T-cell (primary cell): ENCODE measurements around the gene TSR2. TPM values are rescaled to one million over a fixed set of nuclear protein-coding genes. Genes with fewer than 3 reads are reported as not detected.

Experiments
- ATAC-seq, 4 experiments: fragments of 200-7000 bp in 3 of 4; fragments of 150-1000 bp in 1 of 4; cut with Tn5 transposase; replicated peaks in 1 of 4; 1 replicate in 3 of 4; 2 replicates in 1 of 4; pipeline ENCODE4 v1.10.0; 2021; ENCODE audit warnings: moderate library complexity in 3 of 4, mild to moderate bottlenecking in 2 of 4, moderate number of reproducible peaks in 1 of 4
- CTCF ChIA-PET, 2 donors: fragments of 300-600 bp; sonication (Branson Sonifier 250); formaldehyde crosslinking; loops; one replicate each; lab custom pipeline; 2022; ENCODE audit warnings: antibody characterized with exemption in 2 of 2; lab: Charles Lee
- POLR2A ChIA-PET, 2 donors: fragments of 300-600 bp; sonication (Branson Sonifier 250); formaldehyde crosslinking; loops; one replicate each; lab custom pipeline; 2022; ENCODE audit warnings: antibody characterized with exemption in 2 of 2; lab: Charles Lee
- DNase-seq, 35 experiments: peaks; one replicate each; pipeline versions ENCODE4 v3.0.0 to v3.0.0-alpha.2; 2013 to 2023
- H3K27ac ChIP-seq: one replicate; pipeline ENCODE4 v1.5.1; 2013; ENCODE audit warnings: low read length
- H3K27me3 ChIP-seq, 2 experiments: replicated peaks in 1 of 2; 1 replicate in 1 of 2; 2 replicates in 1 of 2; pipeline versions ENCODE4 v1.6.1 to v1.7.0; 2013; ENCODE audit warnings: low read length in 1 of 2, mixed read lengths in 1 of 2; ENCODE audit not compliant: control insufficient read depth in 2 of 2, insufficient read depth in 2 of 2; ENCODE audit errors: extremely low read depth in 1 of 2
- H3K36me3 ChIP-seq, 2 donors: 1 replicate in 1 of 2; 2 replicates in 1 of 2; pipeline versions ENCODE4 v1.6.1 to v1.7.0; 2013; ENCODE audit warnings: low read length in 1 of 2; ENCODE audit not compliant: control insufficient read depth in 2 of 2, insufficient read depth in 1 of 2; ENCODE audit errors: extremely low read depth in 1 of 2
- H3K4me1 ChIP-seq, 2 experiments: 1 replicate in 1 of 2; 2 replicates in 1 of 2; pipeline versions ENCODE4 v1.6.1 to v1.7.0; 2013; ENCODE audit warnings: low read length in 2 of 2, mixed read lengths in 1 of 2; ENCODE audit not compliant: insufficient read depth in 2 of 2, control insufficient read depth in 1 of 2; ENCODE audit errors: extremely low read depth in 1 of 2
- H3K4me3 ChIP-seq, 2 donors: 1 replicate in 1 of 2; 2 replicates in 1 of 2; pipeline versions ENCODE4 v1.5.1 to v1.7.0; 2013; ENCODE audit warnings: mild to moderate bottlenecking in 2 of 2, low read length in 1 of 2, moderate library complexity in 1 of 2; ENCODE audit not compliant: control insufficient read depth in 1 of 2; ENCODE audit errors: extremely low read depth in 1 of 2
- H3K9me3 ChIP-seq: 2 replicates; pipeline ENCODE4 v1.7.0; 2013
- H3K27ac Mint-ChIP-seq, 2 donors: one replicate each; pipeline ENCODE4 v1.8.0; 2020 to 2021; ENCODE audit warnings: mild to moderate bottlenecking in 2 of 2, mixed read lengths in 2 of 2
- H3K27me3 Mint-ChIP-seq, 2 donors: one replicate each; pipeline ENCODE4 v1.8.0; 2021 to 2022; ENCODE audit warnings: mixed read lengths in 2 of 2
- H3K36me3 Mint-ChIP-seq: one replicate; pipeline ENCODE4 v1.8.0; 2021; ENCODE audit warnings: mixed read lengths
- H3K4me1 Mint-ChIP-seq, 3 donors: one replicate each; pipeline ENCODE4 v1.8.0; 2020 to 2022; ENCODE audit warnings: mixed read lengths in 3 of 3, mild to moderate bottlenecking in 1 of 3
- H3K4me3 Mint-ChIP-seq, 3 donors: one replicate each; pipeline ENCODE4 v1.8.0; 2020 to 2022; ENCODE audit warnings: mild to moderate bottlenecking in 3 of 3, mixed read lengths in 3 of 3, moderate library complexity in 3 of 3
- H3K9me3 Mint-ChIP-seq, 3 donors: one replicate each; pipeline ENCODE4 v1.8.0; 2020 to 2022; ENCODE audit warnings: mixed read lengths in 3 of 3
- WGBS: methylation state at CpG from one replicate; pipeline ENCODE4 v1.1.5; 2013; ENCODE audit warnings: missing lambda C conversion rate; ENCODE audit not compliant: insufficient coverage; 5-methylcytosine and 5-hydroxymethylcytosine counted together
- total RNA-seq, 35 experiments: library from RNA in 6 of 35; stranded (reverse) in 6 of 35; fragments of 120-200 nt in 1 of 35; gene quantifications; one replicate each; pipeline versions ENCODE4 v1.2.1 to v1.2.4 and lab custom pipeline; 2013 to 2026

Gene TSR2
- total RNA-seq, 5 donors from 2014 or later (not counting 1 experiment from before 2014, with no cell fraction given) = 39.5 to 42.3 (median 39.7) TPM

DNA sequence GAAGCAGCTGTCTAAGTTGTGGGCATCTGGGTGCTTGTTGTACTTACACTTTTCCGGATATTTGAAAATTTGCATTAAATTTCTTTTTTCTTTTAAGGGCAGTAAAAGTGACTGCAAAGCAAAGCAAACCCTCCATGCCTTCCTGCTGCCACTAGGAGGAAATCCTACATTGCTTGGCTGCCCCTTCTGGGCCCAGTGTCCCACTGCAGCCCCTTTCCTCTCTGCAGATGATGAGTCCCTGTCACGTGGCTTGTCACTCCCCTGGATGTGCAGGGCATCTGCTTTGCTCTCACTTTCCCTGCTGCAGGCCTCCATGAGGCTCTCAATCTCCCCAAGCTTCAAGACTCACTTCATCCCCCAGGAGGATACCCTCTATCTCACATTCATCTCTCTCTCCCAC lies 12.7 kb downstream of the TSR2 start:
- no peaks in the 10 kb centered on the region for H3K27me3 ChIP-seq
- no peaks in the 10 kb centered on the region for H3K4me1 ChIP-seq
- H3K27ac Mint-ChIP-seq = no peak overlapping the region
- H3K36me3 ChIP-seq = no peaks in the 10 kb centered on the region
- no peaks in the 10 kb centered on the region for H3K36me3 Mint-ChIP-seq
- H3K4me3 ChIP-seq = no peak overlapping the region
- no peak overlapping the region for H3K4me3 Mint-ChIP-seq
- no peaks in the 10 kb centered on the region for H3K27me3 Mint-ChIP-seq
- no CpG with 5 or more reads among the region's 2 CpGs for WGBS
- no peak overlapping the region for H3K27ac ChIP-seq
- POLR2A ChIA-PET = no interaction called here
- DNase-seq = no peak
- H3K9me3 Mint-ChIP-seq = no peaks in the 10 kb centered on the region
- no peaks in the 10 kb centered on the region for H3K9me3 ChIP-seq
- ATAC-seq = no peak
- no peaks in the 10 kb centered on the region for H3K4me1 Mint-ChIP-seq
- CTCF ChIA-PET = no interaction called here

DNA sequence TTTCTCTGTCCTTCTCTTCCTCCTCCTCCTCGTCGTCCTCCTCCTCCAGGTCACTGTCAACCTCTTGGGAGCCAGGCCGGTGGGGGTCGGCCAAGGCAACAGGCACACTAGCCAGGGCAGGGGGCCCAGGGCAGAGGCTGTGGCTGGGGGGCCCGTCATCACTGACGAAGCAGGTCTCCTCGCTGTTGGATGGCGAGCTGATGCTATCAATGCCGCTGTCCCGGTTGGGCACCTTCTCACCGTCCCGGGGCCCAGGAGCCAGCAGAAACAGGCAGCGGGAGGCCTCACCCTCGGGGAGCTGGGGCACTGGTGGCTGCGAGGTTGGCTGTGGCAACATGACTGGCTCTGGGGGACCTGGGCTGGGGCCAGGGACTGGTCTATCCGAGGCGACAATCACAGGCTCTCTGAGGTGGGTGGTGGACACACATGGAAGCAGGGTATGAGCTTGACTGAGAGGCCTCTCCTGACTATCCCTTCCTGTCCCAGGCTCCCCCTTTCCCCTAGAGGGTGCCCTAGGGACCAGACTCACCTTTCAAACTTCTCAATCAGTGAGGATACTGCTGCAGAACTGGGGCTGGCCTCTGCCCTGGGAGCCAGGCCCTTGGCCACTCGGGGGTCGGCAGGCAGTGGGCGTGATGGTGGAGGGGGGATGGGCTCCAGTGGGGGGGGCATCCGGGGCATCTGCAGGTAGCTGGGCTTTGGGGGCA lies 30.0 kb downstream of the TSR2 start:
- DNase-seq (no peak), ATAC-seq (no peak)
- Histone ChIP-seq H3K4me1 (no peaks in the 10 kb centered on the region), H3K36me3 (no peaks in the 10 kb centered on the region), H3K4me3 (no peak overlapping the region), H3K27me3 (no peaks in the 10 kb centered on the region), H3K27ac (no peak overlapping the region), H3K9me3 (no peaks in the 10 kb centered on the region)
- CTCF ChIA-PET = no interaction called here
- Mint-ChIP-seq H3K4me3 (no peak overlapping the region), H3K36me3 (no peaks in the 10 kb centered on the region), H3K27ac (no peak overlapping the region), H3K4me1 (no peaks in the 10 kb centered on the region), H3K27me3 (peaks cover 0 to 7% of the 10 kb centered on the region in 2 donors), H3K9me3 (no peaks in the 10 kb centered on the region)
- POLR2A ChIA-PET = no interaction called here
- WGBS = 89% methylated on average over 10 of the region's 21 CpGs

GRCh38 chrX:54473993-54474859 lies 34.0 kb downstream of the TSR2 start:
- H3K36me3 ChIP-seq = no peaks in the 10 kb centered on the region
- H3K4me1 ChIP-seq = no peaks in the 10 kb centered on the region
- WGBS = 100% methylated on average over 1 of the region's 10 CpGs
- Mint-ChIP-seq H3K27me3 (peaks cover 0 to 3% of the 10 kb centered on the region in 2 donors), H3K4me3 (no peak overlapping the region), H3K4me1 (no peaks in the 10 kb centered on the region), H3K9me3 (no peaks in the 10 kb centered on the region), H3K27ac (no peak overlapping the region), H3K36me3 (no peaks in the 10 kb centered on the region)
- ChIA-PET CTCF (no interaction called here), POLR2A (no interaction called here)
- DNase-seq (no peak), ATAC-seq (no peak)
- no peak overlapping the region for H3K27ac ChIP-seq
- H3K4me3 ChIP-seq = no peak overlapping the region
- no peaks in the 10 kb centered on the region for H3K9me3 ChIP-seq
- no peaks in the 10 kb centered on the region for H3K27me3 ChIP-seq

GRCh38 chrX:54479136-54480111 lies 39.2 kb downstream of the TSR2 start:
- Histone ChIP-seq H3K36me3 (no peaks in the 10 kb centered on the region), H3K27me3 (peaks cover 0 to 3% of the 10 kb centered on the region in 2 experiments), H3K27ac (no peak overlapping the region), H3K4me3 (no peak overlapping the region), H3K9me3 (no peaks in the 10 kb centered on the region), H3K4me1 (no peaks in the 10 kb centered on the region)
- ChIA-PET POLR2A (no interaction called here), CTCF (interaction anchor here in 1 of 2 donors (0.5 kb wide), 1 partner anchor 511 kb away, joined by 3 read pairs; no protein-coding TSS in a partner anchor)
- no peak for DNase-seq
- no peak for ATAC-seq
- Mint-ChIP-seq H3K27me3 (peaks cover 0 to 15% of the 10 kb centered on the region in 2 donors), H3K27ac (no peak overlapping the region), H3K36me3 (no peaks in the 10 kb centered on the region), H3K4me1 (no peaks in the 10 kb centered on the region), H3K4me3 (no peak overlapping the region), H3K9me3 (no peaks in the 10 kb centered on the region)
- WGBS = no CpG with 5 or more reads among the region's 9 CpGs

- Histone ChIP-seq H3K36me3 (no peaks in the 10 kb centered on the region), H3K4me1 (no peaks in the 10 kb centered on the region), H3K4me3 (no peak overlapping the region), H3K27me3 (peaks cover 0 to 5% of the 10 kb centered on the region in 2 experiments), H3K9me3 (no peaks in the 10 kb centered on the region), H3K27ac (no peak overlapping the region)
- H3K36me3 Mint-ChIP-seq = no peaks in the 10 kb centered on the region
- peaks cover 0 to 19% of the 10 kb centered on the region in 2 donors for H3K27me3 Mint-ChIP-seq
- H3K4me1 Mint-ChIP-seq = no peaks in the 10 kb centered on the region
- H3K9me3 Mint-ChIP-seq = no peaks in the 10 kb centered on the region
- ATAC-seq (no peak), DNase-seq (no peak)
- ChIA-PET CTCF (no interaction called here), POLR2A (no interaction called here)
- H3K27ac Mint-ChIP-seq = no peak overlapping the region
- WGBS = 100% methylated on average over 1 of the region's 21 CpGs
- no peak overlapping the region for H3K4me3 Mint-ChIP-seq
These were observed 42.8 kb downstream of the TSR2 start for GRCh38 chrX:54482839-54483593.
